ENCODE results near the gene ACTA2. TPM values are rescaled to one million over a fixed set of nuclear protein-coding genes. Genes with fewer than 3 reads are reported as not detected.
"Not testable (repeated sequence)": the region's sequence is repeated elsewhere in the genome, so short reads cannot be mapped to it uniquely, and the experiment has no call there.

Gene ACTA2
- total and polyA plus RNA-seq, 4 donors, result 13.2 to 182 (median 73.6) TPM

DNA sequence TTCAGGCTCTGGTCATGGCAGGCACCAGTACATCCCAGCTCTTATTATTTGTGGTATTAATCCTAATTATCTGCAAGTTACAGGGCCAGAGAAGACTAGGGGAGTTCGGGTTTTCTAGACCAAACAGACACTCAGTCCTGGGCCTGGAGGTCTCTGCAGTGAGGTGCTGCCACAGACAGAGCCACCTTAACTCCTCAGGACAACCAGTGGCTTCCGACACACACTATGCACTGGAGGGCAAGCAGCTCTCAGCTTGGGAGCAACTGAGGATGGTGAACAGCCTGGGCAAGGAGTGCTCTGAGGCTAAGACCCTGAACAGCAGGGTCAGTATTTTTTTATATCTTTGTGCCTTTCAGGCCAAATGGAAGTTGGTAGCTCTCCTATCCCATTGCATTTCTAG is 19.0 kb downstream of the ACTA2 start:
- H3K4me3 ChIP-seq (ENCODE audit: low read depth in 1 of 3, low read length in 3 of 3), result no peak overlapping the region
- WGBS, result 89% methylated on average over 2 of the region's 2 CpGs
- no peak for DNase-seq (ENCODE audit: low spot score)
- H3K9me3 ChIP-seq (ENCODE audit: control insufficient read depth in 4 of 4, low read length in 3 of 4), result no peaks in the 10 kb centered on the region
- peaks cover 3 to 13% (median 8%) of the 10 kb centered on the region in 4 donors for H3K4me1 ChIP-seq (ENCODE audit: control insufficient read depth in 4 of 4, insufficient read depth in 4 of 4, low read length in 3 of 4)
- H3K36me3 ChIP-seq (ENCODE audit: control insufficient read depth in 4 of 4, insufficient read depth in 3 of 4, low read depth in 1 of 4, low read length in 3 of 4), result peaks cover 0 to 2% (median 0%) of the 10 kb centered on the region in 4 donors
- H3K27ac ChIP-seq (ENCODE audit: low read depth in 1 of 2, low read length in 2 of 2), result no peak overlapping the region
- H3K27me3 ChIP-seq (ENCODE audit: control insufficient read depth in 4 of 4, insufficient read depth in 4 of 4, low read length in 3 of 4), result no peaks in the 10 kb centered on the region
- H3K9ac ChIP-seq (ENCODE audit: low read depth in 1 of 2, low read length in 2 of 2), result no peak overlapping the region
- TF ChIP-seq, protein P1, sequence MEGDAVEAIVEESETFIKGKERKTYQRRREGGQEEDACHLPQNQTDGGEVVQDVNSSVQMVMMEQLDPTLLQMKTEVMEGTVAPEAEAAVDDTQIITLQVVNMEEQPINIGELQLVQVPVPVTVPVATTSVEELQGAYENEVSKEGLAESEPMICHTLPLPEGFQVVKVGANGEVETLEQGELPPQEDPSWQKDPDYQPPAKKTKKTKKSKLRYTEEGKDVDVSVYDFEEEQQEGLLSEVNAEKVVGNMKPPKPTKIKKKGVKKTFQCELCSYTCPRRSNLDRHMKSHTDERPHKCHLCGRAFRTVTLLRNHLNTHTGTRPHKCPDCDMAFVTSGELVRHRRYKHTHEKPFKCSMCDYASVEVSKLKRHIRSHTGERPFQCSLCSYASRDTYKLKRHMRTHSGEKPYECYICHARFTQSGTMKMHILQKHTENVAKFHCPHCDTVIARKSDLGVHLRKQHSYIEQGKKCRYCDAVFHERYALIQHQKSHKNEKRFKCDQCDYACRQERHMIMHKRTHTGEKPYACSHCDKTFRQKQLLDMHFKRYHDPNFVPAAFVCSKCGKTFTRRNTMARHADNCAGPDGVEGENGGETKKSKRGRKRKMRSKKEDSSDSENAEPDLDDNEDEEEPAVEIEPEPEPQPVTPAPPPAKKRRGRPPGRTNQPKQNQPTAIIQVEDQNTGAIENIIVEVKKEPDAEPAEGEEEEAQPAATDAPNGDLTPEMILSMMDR (IDR thresholded peaks at IDR 0.05; ENCODE audit: low read depth, low read length, missing input control), result no peak
- TF ChIP-seq ATF3 (IDR thresholded peaks at IDR 0.05), result no peak
- TF ChIP-seq RAD21 (IDR thresholded peaks at IDR 0.05), result no peak
- TF ChIP-seq GABPA (IDR thresholded peaks at IDR 0.05 in 1 of 2, conservative IDR thresholded peaks at IDR 0.05 in 1 of 2), result no peak
- TF ChIP-seq YY1 (IDR thresholded peaks at IDR 0.05), result no peak
- no peak for TF ChIP-seq NR2F2 (IDR thresholded peaks at IDR 0.05)
- no peak for TF ChIP-seq EGR1 (IDR thresholded peaks at IDR 0.05; ENCODE audit: low read depth in 2 of 2)

GRCh38 chr10:88932539-88933256 is 19.9 kb downstream of the ACTA2 start:
- DNase-seq (ENCODE audit: low spot score), result no peak
- peak; percentile 90 to 96 for TF ChIP-seq RAD21 (IDR thresholded peaks at IDR 0.05)
- TF ChIP-seq, protein P1 (IDR thresholded peaks at IDR 0.05; ENCODE audit: low read depth, low read length, missing input control), result peak; percentile 91
- no peak for TF ChIP-seq GABPA (IDR thresholded peaks at IDR 0.05 in 1 of 2, conservative IDR thresholded peaks at IDR 0.05 in 1 of 2)
- TF ChIP-seq YY1 (IDR thresholded peaks at IDR 0.05), result peak; percentile 39
- peak in 1 of 2 donors; percentile 37 for TF ChIP-seq RXRA (IDR thresholded peaks at IDR 0.05)
- no peak for TF ChIP-seq FOXA2 (IDR thresholded peaks at IDR 0.05)
- Histone ChIP-seq H3K27ac (ENCODE audit: low read depth in 1 of 2, low read length in 2 of 2) (peak overlapping the region in 1 of 2 donors; percentile 6), H3K36me3 (ENCODE audit: control insufficient read depth in 4 of 4, insufficient read depth in 3 of 4, low read depth in 1 of 4, low read length in 3 of 4) (no peaks in the 10 kb centered on the region), H3K4me1 (ENCODE audit: control insufficient read depth in 4 of 4, insufficient read depth in 4 of 4, low read length in 3 of 4) (peaks cover 3 to 13% (median 8%) of the 10 kb centered on the region in 4 donors), H3K27me3 (ENCODE audit: control insufficient read depth in 4 of 4, insufficient read depth in 4 of 4, low read length in 3 of 4) (no peaks in the 10 kb centered on the region), H3K4me3 (ENCODE audit: low read depth in 1 of 3, low read length in 3 of 3) (no peak overlapping the region), H3K9ac (ENCODE audit: low read depth in 1 of 2, low read length in 2 of 2) (no peak overlapping the region), H3K9me3 (ENCODE audit: control insufficient read depth in 4 of 4, low read length in 3 of 4) (no peaks in the 10 kb centered on the region)
- 55% methylated on average over 7 of the region's 7 CpGs for WGBS

GRCh38 chr10:88932029-88932428 is 20.5 kb downstream of the ACTA2 start:
- H3K9me3 ChIP-seq (ENCODE audit: control insufficient read depth in 4 of 4, low read length in 3 of 4); H3K36me3 ChIP-seq (ENCODE audit: control insufficient read depth in 4 of 4, insufficient read depth in 3 of 4, low read depth in 1 of 4, low read length in 3 of 4); H3K9ac ChIP-seq (ENCODE audit: low read depth in 1 of 2, low read length in 2 of 2); H3K4me3 ChIP-seq (ENCODE audit: low read depth in 1 of 3, low read length in 3 of 3); H3K27ac ChIP-seq (ENCODE audit: low read depth in 1 of 2, low read length in 2 of 2); DNase-seq (ENCODE audit: low spot score); H3K27me3 ChIP-seq (ENCODE audit: control insufficient read depth in 4 of 4, insufficient read depth in 4 of 4, low read length in 3 of 4): not testable (repeated sequence)
- WGBS, result 92% methylated on average over 5 of the region's 5 CpGs
- peaks cover 3 to 13% (median 8%) of the 10 kb centered on the region in 4 donors for H3K4me1 ChIP-seq (ENCODE audit: control insufficient read depth in 4 of 4, insufficient read depth in 4 of 4, low read length in 3 of 4)
